Hepatocyte (in vitro differentiated cells): ENCODE data around the gene SORCS2.

ENCODE experiments used
- CTCF ChIP-seq: fragments of 200-600 bp; sonication (generic); IDR thresholded peaks from 2 replicates; pipeline ENCODE4 v1.5.1; 2016; ENCODE audit warnings: antibody characterized with exemption, mild to moderate bottlenecking; ENCODE audit not compliant: poor library complexity
- EZH2phosphoT487 ChIP-seq: fragments of 200-600 bp; sonication (generic); IDR thresholded peaks from one replicate; pipeline ENCODE4 v1.6.1; 2018; ENCODE audit warnings: antibody characterized with exemption, mild to moderate bottlenecking, low read depth, moderate library complexity; ENCODE audit not compliant: unreplicated experiment, severe bottlenecking

DNA sequence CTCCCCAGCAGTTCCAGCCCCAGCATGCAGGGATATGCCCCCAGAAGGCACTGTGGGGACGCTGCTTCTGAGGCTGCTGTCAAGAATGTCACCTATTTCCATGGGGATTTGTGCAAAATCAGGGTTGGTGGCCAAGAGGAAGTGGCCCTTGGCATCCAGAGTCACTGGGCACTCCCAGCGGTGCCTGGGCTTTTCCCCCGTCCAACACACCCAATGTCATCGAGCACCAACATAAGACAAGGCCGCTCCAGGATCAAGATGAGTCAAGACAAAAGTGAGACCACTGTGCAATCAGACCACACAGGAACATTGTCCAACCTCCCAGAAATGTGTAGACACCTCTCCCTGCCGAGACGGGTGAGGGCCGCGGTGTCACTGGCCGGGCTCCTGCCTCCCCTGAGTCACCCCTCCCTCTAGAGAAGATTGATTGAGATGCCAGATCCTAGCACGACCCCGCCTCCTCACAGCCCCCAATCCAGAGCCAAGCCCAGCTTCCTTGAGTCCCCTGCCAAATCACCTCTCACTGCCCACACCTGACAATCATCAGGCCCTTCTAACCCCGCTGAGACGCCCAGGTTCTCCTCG, 553.1 kb downstream of the SORCS2 start:
- TF ChIP-seq CTCF (no peak), EZH2phosphoT487 (no peak)
